Measurements from ENCODE around the gene ABHD6. TPM values are rescaled to one million over a fixed set of nuclear protein-coding genes. Genes with fewer than 3 reads are reported as not detected.
A peak's percentile ranks its signal among the peaks of the same experiment; 100 is the strongest.

ABHD6 gene
- total RNA-seq, 4 donors from 2014 or later, result 5.8 to 14.0 (median 9.6) TPM

DNA sequence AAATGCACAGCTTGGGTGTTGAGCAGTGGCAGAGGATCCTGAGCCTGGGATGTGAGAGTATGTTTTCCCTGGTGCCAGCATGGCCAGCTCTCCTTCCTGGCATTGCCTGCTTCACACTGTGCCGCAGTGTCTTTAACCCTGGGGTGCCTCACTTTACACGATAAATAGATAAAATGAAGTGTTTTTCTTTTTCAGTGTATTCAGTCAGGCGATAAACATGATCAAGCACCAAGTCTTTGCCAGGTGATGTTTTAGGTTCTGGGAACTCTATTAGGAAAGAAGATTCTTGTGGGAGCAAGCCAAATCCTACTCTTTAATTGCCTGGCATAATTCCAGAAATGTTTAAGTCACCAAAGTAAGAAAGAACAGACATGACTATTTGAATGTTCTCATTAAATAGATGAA is 14.0 kb downstream of the ABHD6 start:
- Histone ChIP-seq H3K27me3 (no peaks in the 10 kb centered on the region), H3K36me3 (no peaks in the 10 kb centered on the region), H3K9me3 (no peaks in the 10 kb centered on the region), H3K4me1 (peaks cover 0 to 15% of the 10 kb centered on the region in 2 donors), H3K4me3 (no peak overlapping the region), H3K27ac (no peak overlapping the region)
- ATAC-seq (no peak), DNase-seq (no peak)
- intact Hi-C loops (cut with DNase I; ENCODE audit: low total_unique reads) (no loop called here), in situ Hi-C loops (cut with MboI; ENCODE audit: low sequenced_read_pairs in 4 of 4) (no loop called here)
- TF ChIP-seq CTCF (IDR thresholded peaks at IDR 0.05 in 4 of 5, conservative IDR thresholded peaks at IDR 0.05 in 1 of 5), result no peak
- TF ChIP-seq POLR2A (IDR thresholded peaks at IDR 0.05), result no peak

GRCh38 chr3:58254144-58254543 is 16.6 kb downstream of the ABHD6 start:
- DNase-seq, result no peak
- intact Hi-C loops (cut with DNase I; ENCODE audit: low total_unique reads) (no loop called here), in situ Hi-C loops (cut with MboI; ENCODE audit: low sequenced_read_pairs in 4 of 4) (no loop called here)
- H3K27ac ChIP-seq, result no peak overlapping the region
- H3K4me1 ChIP-seq, result peaks cover 0 to 15% of the 10 kb centered on the region in 2 donors
- no peaks in the 10 kb centered on the region for H3K27me3 ChIP-seq
- H3K36me3 ChIP-seq, result peaks cover 0 to 8% of the 10 kb centered on the region in 2 donors
- TF ChIP-seq POLR2A (IDR thresholded peaks at IDR 0.05) (no peak), CTCF (IDR thresholded peaks at IDR 0.05 in 4 of 5, conservative IDR thresholded peaks at IDR 0.05 in 1 of 5) (no peak)
- peak in 1 of 2 donors; percentile 31 for ATAC-seq
- no peaks in the 10 kb centered on the region for H3K9me3 ChIP-seq
- H3K4me3 ChIP-seq, result no peak overlapping the region

DNA sequence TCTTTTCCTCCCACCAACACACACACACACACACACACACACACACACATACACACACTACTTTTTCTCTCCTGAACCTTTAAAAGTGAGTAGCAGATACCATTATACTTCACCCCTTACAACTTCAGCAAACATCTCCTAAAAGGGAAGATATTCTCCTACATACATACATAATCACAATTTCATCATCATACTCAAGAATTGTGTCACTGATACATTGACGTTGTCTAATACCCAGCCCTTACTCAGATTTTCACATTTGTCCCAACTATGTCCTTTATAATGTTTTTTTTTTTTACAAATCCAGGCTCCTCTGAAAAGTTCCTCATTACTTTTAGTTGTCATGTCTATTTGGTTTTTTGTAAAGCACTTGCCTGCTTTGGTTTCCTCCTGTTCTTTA is 18.5 kb downstream of the ABHD6 start:
- in situ Hi-C loops (cut with MboI; ENCODE audit: low sequenced_read_pairs in 4 of 4) (no loop called here), intact Hi-C loops (cut with DNase I; ENCODE audit: low total_unique reads) (no loop called here)
- TF ChIP-seq POLR2A (IDR thresholded peaks at IDR 0.05) (no peak), CTCF (IDR thresholded peaks at IDR 0.05 in 4 of 5, conservative IDR thresholded peaks at IDR 0.05 in 1 of 5) (no peak)

GRCh38 chr3:58256511-58256910 is 18.9 kb downstream of the ABHD6 start:
- H3K27ac ChIP-seq, result no peak overlapping the region
- intact Hi-C loops (cut with DNase I; ENCODE audit: low total_unique reads) (no loop called here), in situ Hi-C loops (cut with MboI; ENCODE audit: low sequenced_read_pairs in 4 of 4) (no loop called here)
- TF ChIP-seq CTCF (IDR thresholded peaks at IDR 0.05 in 4 of 5, conservative IDR thresholded peaks at IDR 0.05 in 1 of 5) (no peak), POLR2A (IDR thresholded peaks at IDR 0.05) (no peak)
- ATAC-seq, result no peak
- H3K4me1 ChIP-seq, result peaks cover 0 to 12% of the 10 kb centered on the region in 2 donors
- DNase-seq, result no peak
- no peaks in the 10 kb centered on the region for H3K27me3 ChIP-seq
- H3K9me3 ChIP-seq, result no peaks in the 10 kb centered on the region
- peaks cover 0 to 8% of the 10 kb centered on the region in 2 donors for H3K36me3 ChIP-seq
- no peak overlapping the region for H3K4me3 ChIP-seq

More for the DNA sequence above, 18.5 kb downstream of the ABHD6 start:
- ATAC-seq (no peak), DNase-seq (no peak)
- peaks cover 0 to 8% of the 10 kb centered on the region in 2 donors for H3K36me3 ChIP-seq
- no peak overlapping the region for H3K4me3 ChIP-seq
- no peak overlapping the region for H3K27ac ChIP-seq
- H3K4me1 ChIP-seq, result peaks cover 0 to 12% of the 10 kb centered on the region in 2 donors
- H3K9me3 ChIP-seq, result no peaks in the 10 kb centered on the region
- no peaks in the 10 kb centered on the region for H3K27me3 ChIP-seq

Measured in gastrocnemius medialis (tissue), 4 donors.